ENCODE data around the gene FBLN5.
A peak's percentile ranks its signal among the peaks of the same experiment; 100 is the strongest.

The FBLN5 gene

DNA sequence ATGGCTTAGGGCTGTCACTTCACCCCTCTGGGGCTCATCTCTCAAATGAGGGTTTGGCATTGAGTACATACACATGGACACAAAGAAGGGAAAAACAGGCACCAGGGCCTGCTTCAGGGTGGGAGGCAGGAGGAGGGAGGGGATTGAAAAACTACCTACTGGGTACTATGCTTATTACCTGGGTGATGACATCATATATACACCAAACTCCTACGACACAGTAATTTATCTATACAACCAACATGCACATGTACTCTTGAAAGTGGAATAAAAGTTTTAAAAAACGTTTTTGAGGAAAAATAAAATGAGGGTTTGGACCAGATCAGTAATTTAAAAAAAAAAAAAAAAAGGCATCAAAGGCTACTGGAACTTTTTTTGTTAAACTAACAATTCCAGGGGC is 76.6 kb downstream of the FBLN5 start:
- no peak overlapping the region for H3K9ac ChIP-seq
- H3K27me3 ChIP-seq: no peaks in the 10 kb centered on the region
- H4K20me1 ChIP-seq: no peaks in the 10 kb centered on the region
- no peak for TF ChIP-seq Cebpa-rat (IDR thresholded peaks at IDR 0.05)
- no peak overlapping the region for H3K27ac ChIP-seq
- H3K4me2 ChIP-seq: peak overlapping the region; percentile 61
- no peak overlapping the region for H3K4me3 ChIP-seq
- peaks cover 12% of the 10 kb centered on the region for H3K9me3 ChIP-seq
- H3K36me3 ChIP-seq: no peaks in the 10 kb centered on the region
- peaks cover 82% of the 10 kb centered on the region for H3K4me1 ChIP-seq

DNA sequence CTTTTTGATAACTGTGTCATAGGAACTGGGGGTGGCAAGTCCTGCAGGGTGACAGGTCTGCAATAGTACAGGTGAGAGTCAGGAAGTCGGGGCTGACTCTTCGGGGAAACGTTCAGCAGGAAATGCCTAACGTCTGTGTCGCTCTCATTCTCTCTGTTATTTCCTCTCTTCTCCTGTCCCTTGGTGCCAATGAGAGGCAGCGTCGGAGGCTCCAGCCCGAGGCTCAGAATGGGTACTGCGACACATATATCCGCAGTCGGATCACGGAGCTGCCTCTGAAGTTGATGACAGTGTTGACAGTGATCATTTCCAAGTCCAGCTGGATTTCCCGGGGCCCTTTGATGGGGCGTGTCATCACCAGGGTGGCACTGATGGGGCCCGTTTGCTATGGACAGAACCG is 77.5 kb downstream of the FBLN5 start:
- peak overlapping the region; percentile 61 for H3K4me2 ChIP-seq
- H3K36me3 ChIP-seq: no peaks in the 10 kb centered on the region
- H3K27me3 ChIP-seq: no peaks in the 10 kb centered on the region
- H3K9me3 ChIP-seq: peaks cover 12% of the 10 kb centered on the region
- H3K27ac ChIP-seq: peak overlapping the region; percentile 51; the same call in 1 of the 2 replicates
- H3K9ac ChIP-seq: no peak overlapping the region
- peaks cover 77% of the 10 kb centered on the region for H3K4me1 ChIP-seq
- H4K20me1 ChIP-seq: no peaks in the 10 kb centered on the region
- H3K4me3 ChIP-seq: no peak overlapping the region
- no peak for TF ChIP-seq Cebpa-rat (IDR thresholded peaks at IDR 0.05)

DNA sequence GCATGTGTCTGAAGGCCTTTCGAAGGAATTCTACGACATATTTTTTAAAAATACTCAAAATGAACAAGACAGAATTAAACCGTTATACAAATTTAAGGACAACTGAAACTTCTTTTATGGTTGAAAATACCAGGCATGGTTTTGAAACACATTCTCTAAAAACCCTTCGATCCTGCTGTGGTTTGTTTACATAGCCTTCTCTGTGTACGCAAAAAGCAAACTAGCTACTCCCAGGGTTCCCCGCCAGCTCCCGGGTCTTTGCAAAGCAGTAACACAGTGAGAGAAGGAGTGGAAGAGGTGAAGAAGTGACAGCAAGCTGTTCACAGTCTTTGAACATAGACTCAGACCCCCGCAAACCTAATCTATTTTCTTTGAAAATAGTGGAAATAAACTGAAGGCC is 77.9 kb downstream of the FBLN5 start:
- Histone ChIP-seq H3K4me1 (peaks cover 73% of the 10 kb centered on the region), H3K27me3 (no peaks in the 10 kb centered on the region), H3K36me3 (no peaks in the 10 kb centered on the region), H4K20me1 (no peaks in the 10 kb centered on the region), H3K4me3 (no peak overlapping the region), H3K9ac (no peak overlapping the region), H3K27ac (peak overlapping the region; percentile 51; the same call in 1 of the 2 replicates), H3K9me3 (peaks cover 12% of the 10 kb centered on the region), H3K4me2 (peak overlapping the region; percentile 61)
- TF ChIP-seq Cebpa-rat (IDR thresholded peaks at IDR 0.05): no peak

DNA sequence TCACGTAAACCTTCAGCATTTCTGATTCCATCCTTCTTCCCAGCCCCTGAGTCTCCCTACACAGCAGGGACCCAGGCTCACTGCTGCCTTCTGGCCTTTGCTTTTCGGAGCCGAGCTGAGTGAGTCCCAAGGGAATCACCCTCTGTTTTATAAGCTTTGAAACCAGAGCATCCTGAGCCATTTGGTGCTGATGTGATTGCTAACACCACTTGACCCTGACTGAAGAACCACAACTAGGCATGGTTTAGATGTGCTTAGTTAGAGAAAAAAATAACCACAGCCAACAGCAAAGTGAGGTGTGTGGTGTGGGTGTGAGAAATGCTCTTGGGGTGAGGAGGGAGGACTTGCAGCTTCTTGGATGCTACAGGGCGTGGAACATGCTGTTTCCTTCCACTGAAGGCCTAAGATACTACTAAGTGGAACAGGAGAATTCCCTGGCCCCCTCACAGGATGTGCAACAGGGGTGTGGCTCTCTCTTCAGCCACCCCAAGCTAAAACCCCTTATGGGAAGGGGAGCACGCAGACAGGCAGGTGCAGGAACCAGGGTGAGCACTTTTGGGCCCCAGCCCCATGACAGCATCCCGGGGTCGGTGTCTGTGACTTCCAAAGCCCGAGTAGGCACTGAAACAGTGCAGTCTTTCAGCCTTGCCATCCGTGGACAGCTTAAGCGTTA is 80.0 kb downstream of the FBLN5 start, which contains the start of gene TC2N:
TC2N (minus strand) TSS at position 221 of the 673 bp plus-strand sequence. CDS start 53,767 bp downstream, outside the sequence.
- Histone ChIP-seq H3K9me3 (peaks cover 12% of the 10 kb centered on the region), H3K27ac (0 out of 2 replicates have a peak within 1 kb of the TSS, but pooled peaks have one; percentile 14), H3K36me3 (no peaks in the 10 kb centered on the region), H3K4me3 (no peak within 1 kb of the TSS), H3K4me1 (peaks cover 52% of the 10 kb centered on the region), H3K9ac (no peak within 1 kb of the TSS; the same call in 1 of the 2 replicates), H3K27me3 (no peaks in the 10 kb centered on the region), H3K4me2 (peak within 1 kb of the TSS; percentile 77), H4K20me1 (no peaks in the 10 kb centered on the region)
- no peak for TF ChIP-seq Cebpa-rat (IDR thresholded peaks at IDR 0.05)

DNA sequence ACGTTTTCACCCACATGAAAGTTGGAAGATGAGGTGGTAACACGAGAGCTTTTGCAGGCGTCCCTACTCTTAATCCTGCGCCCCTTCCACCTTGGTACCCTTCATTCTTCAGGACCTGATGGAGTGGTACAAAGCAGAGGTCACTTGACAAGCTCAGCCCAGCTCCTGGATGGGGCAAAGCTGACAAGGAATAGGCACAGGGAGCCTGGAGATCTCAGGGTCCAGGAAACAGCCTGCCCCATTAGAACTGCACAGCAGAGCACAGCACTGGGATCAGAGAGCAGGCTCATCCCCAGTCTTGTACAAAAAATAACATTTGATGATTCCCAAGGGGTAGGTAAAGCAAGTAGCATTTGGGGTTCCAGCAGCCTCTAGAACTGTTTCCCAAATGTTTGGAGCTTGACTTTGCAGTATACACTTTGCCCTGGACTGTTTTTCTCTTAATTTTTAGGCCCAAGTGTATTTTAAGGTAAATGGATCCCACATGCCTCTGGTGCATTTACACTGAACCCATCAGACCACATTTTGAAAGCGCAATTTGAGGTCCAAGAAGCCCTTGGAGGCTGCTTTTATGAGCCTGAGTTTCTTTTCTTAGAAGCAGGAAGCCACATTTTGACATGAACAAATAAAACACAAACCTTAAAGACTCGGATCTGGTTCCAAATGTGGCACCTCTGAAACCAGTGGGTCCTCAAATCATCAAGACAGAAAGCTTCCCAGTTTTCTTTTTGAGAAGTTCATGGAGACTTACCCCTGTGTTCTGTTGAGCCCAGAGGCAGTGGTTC is 80.8 kb downstream of the FBLN5 start:
- TF ChIP-seq Cebpa-rat (IDR thresholded peaks at IDR 0.05): no peak

DNA sequence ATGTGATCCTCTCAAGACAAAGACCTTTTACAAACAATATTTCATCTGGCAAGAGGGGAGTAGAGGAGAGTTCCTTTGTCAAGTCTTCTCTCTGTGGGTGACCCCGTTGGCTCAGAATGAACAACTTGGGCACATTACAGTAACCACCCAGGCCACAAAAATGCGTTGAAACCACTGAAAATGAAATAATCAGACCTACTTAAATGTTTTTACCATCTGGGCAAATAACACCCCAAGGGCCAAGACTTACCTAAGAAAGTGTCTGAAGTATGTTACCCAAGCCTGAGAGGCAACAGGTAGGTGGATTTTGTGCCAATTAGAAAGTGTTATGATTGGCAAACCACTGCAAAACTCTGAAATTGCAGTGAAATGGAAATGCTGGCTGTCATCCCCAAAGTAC is 81.4 kb downstream of the FBLN5 start:
- no peaks in the 10 kb centered on the region for H4K20me1 ChIP-seq
- H3K4me3 ChIP-seq: no peak overlapping the region
- no peaks in the 10 kb centered on the region for H3K27me3 ChIP-seq
- H3K36me3 ChIP-seq: no peaks in the 10 kb centered on the region
- H3K4me1 ChIP-seq: peaks cover 46% of the 10 kb centered on the region
- TF ChIP-seq Cebpa-rat (IDR thresholded peaks at IDR 0.05): no peak
- peak overlapping the region; percentile 77 for H3K4me2 ChIP-seq
- H3K9me3 ChIP-seq: peaks cover 12% of the 10 kb centered on the region
- H3K27ac ChIP-seq: no peak overlapping the region
- no peak overlapping the region for H3K9ac ChIP-seq

More for the DNA sequence above, 80.8 kb downstream of the FBLN5 start:
- peaks cover 12% of the 10 kb centered on the region for H3K9me3 ChIP-seq
- 0 out of 2 replicates have a peak overlapping the region, but pooled peaks have one; percentile 14 for H3K27ac ChIP-seq
- H3K4me2 ChIP-seq: peak overlapping the region; percentile 77
- H4K20me1 ChIP-seq: no peaks in the 10 kb centered on the region
- H3K4me3 ChIP-seq: no peak overlapping the region
- no peaks in the 10 kb centered on the region for H3K27me3 ChIP-seq
- H3K4me1 ChIP-seq: peaks cover 44% of the 10 kb centered on the region
- H3K9ac ChIP-seq: no peak overlapping the region; the same call in 1 of the 2 replicates
- no peaks in the 10 kb centered on the region for H3K36me3 ChIP-seq

DNA sequence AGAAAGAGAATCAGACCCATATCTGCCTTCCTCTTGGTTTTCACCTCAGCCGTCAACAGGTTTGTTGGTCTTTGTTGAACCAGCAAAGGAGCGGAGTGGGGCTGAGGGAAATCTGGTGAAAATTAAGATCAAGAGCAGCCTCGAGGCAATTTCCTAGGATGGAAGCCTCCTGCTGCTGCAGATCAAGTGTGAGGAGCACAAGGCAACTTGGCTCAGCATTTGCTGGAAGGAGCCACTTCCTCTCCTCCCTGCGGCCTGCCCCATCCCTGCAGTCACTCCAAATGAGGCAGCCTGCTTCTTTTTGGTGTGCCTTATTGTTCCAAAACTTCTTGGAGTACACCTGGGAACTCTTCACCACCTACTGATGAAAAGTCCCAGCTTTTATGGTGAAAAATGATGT is 85.1 kb downstream of the FBLN5 start:
- H4K20me1 ChIP-seq: no peaks in the 10 kb centered on the region
- no peak overlapping the region for H3K27ac ChIP-seq
- H3K4me2 ChIP-seq: no peak overlapping the region
- no peak overlapping the region for H3K9ac ChIP-seq
- H3K4me1 ChIP-seq: peaks cover 27% of the 10 kb centered on the region
- TF ChIP-seq Cebpa-rat (IDR thresholded peaks at IDR 0.05): no peak
- no peaks in the 10 kb centered on the region for H3K27me3 ChIP-seq
- no peaks in the 10 kb centered on the region for H3K9me3 ChIP-seq
- H3K4me3 ChIP-seq: no peak overlapping the region
- H3K36me3 ChIP-seq: no peaks in the 10 kb centered on the region

DNA sequence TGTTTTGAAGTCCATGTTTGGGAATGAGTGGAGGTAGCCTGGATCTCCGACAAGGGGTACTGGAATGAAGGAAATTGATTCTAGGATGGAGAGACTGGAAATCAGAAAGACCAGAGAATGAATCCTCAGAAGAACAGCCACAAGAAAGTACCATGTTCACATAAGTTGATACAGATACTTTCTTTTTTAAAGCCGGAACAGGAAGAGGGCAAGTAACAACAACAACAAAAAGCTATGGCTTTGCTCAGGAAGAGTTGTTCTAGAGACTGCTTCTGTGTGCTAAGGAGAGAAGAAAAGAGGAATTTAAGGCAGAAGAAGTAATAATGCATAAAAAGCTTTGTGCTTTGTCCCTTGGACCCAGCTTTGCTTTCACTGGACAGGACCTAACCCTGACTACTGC is 86.4 kb downstream of the FBLN5 start:
- no peaks in the 10 kb centered on the region for H3K27me3 ChIP-seq
- peak overlapping the region; percentile 53; the same call in 1 of the 2 replicates for H3K27ac ChIP-seq
- no peak overlapping the region for H3K4me3 ChIP-seq
- H3K36me3 ChIP-seq: no peaks in the 10 kb centered on the region
- no peaks in the 10 kb centered on the region for H3K9me3 ChIP-seq
- peak overlapping the region; percentile 49 for H3K4me2 ChIP-seq
- H4K20me1 ChIP-seq: no peaks in the 10 kb centered on the region
- peaks cover 14% of the 10 kb centered on the region for H3K4me1 ChIP-seq
- H3K9ac ChIP-seq: no peak overlapping the region
- TF ChIP-seq Cebpa-rat (IDR thresholded peaks at IDR 0.05): no peak

DNA sequence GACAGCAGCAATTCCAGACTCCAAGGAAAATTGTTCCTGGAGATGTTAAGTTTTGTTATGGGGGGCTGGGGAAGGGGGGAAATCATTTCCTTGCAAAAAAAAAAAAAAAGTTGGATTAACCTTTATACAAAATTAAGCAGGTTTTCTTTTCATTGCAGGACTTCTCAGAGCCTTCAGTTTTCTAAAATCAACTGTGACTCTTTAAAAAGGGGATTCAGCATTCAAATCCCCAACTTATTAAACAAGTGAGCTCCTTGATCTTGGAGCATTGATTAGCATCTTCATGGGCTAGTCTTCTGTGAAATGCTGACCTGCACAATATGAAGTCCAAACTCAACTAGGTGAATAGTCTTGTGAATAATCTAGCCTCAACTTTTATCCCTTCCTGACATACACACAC is 87.3 kb downstream of the FBLN5 start:
- Histone ChIP-seq H3K4me2 (no peak overlapping the region), H3K9ac (no peak overlapping the region), H3K36me3 (no peaks in the 10 kb centered on the region), H3K9me3 (no peaks in the 10 kb centered on the region), H3K4me1 (peaks cover 9% of the 10 kb centered on the region), H4K20me1 (no peaks in the 10 kb centered on the region), H3K27ac (no peak overlapping the region), H3K27me3 (no peaks in the 10 kb centered on the region), H3K4me3 (no peak overlapping the region)
- TF ChIP-seq Cebpa-rat (IDR thresholded peaks at IDR 0.05): no peak
